Esophagus squamous epithelium (tissue), 4 donors: ENCODE data around the gene CFAP53.

ENCODE experiments used
- CTCF ChIP-seq, 6 experiments: fragments of 450-650 bp in 4 of 6; fragments of 200-600 bp in 2 of 6; sonication (generic) in 2 of 6; IDR thresholded peaks; one replicate each; pipeline ENCODE4 v1.5.1; 2016 to 2019; ENCODE audit warnings: antibody characterized with exemption in 6 of 6, mild to moderate bottlenecking in 4 of 6, moderate library complexity in 4 of 6
- POLR2A ChIP-seq, 4 donors: fragments of 450-650 bp; IDR thresholded peaks; one replicate each; pipeline ENCODE4 v1.6.1; 2017; ENCODE audit warnings: antibody characterized with exemption in 4 of 4, mild to moderate bottlenecking in 4 of 4, moderate library complexity in 3 of 4

GRCh38 chr18:50312296-50313030 lies 46.2 kb upstream of the CFAP53 start:
- TF ChIP-seq CTCF (IDR thresholded peaks at IDR 0.05) (no peak), POLR2A (IDR thresholded peaks at IDR 0.05) (no peak)
